HepG2 (cell line): ENCODE measurements around the gene IBA57. TPM values are rescaled to one million over a fixed set of nuclear protein-coding genes. Genes with fewer than 3 reads are reported as not detected.

Experiments
- ATAC-seq: fragments of 200-7000 bp; cut with Tn5 transposase; 3 replicates; pipeline ENCODE4 v1.9.1; 2020; ENCODE audit warnings: mild to moderate bottlenecking, moderate library complexity
- BruUV-seq: library from RNA; stranded (reverse); fragments of 400-500 nt; replicated peaks from 2 replicates; lab custom pipeline; 2021; lab: Mats Ljungman, UMichigan
- CTCF ChIA-PET: fragments of 300-600 bp; formaldehyde crosslinking; extraction: SDS; loops from one replicate; lab custom pipeline; 2021; ENCODE audit warnings: low total read pairs, inconsistent platforms, low intra/inter-chr PET ratio; lab: Yijun Ruan, JAX
- POLR2A ChIA-PET: fragments of 350-600 bp; sonication (Branson Sonifier 250); formaldehyde crosslinking; loops from one replicate; lab custom pipeline; 2020; ENCODE audit warnings: antibody characterized with exemption, inconsistent platforms; lab: Yijun Ruan, JAX
- DNase-seq: peaks from one replicate; pipeline ENCODE4 v3.0.0-alpha.2; 2015; ENCODE audit warnings: low spot score
- FAIRE-seq: peaks from 3 replicates; lab custom pipeline; 2011; peaks lifted over from hg19 to GRCh38; lab: Jason Lieb, UNC
- H2AFZ ChIP-seq: one replicate; pipeline ENCODE4 v1.6.1; 2011; ENCODE audit warnings: low read length, inconsistent platforms
- H3K27ac ChIP-seq: fragments of 300-600 bp; 3 replicates; pipeline ENCODE4 v1.8.0; 2011; ENCODE audit warnings: mixed run types, mild to moderate bottlenecking, mixed read lengths, low read length, inconsistent platforms; ENCODE audit not compliant: insufficient read depth; ENCODE audit errors: extremely low read length
- H3K27me3 ChIP-seq, 2 experiments: fragments of 200-600 bp in 1 of 2; 2 replicates in 1 of 2; 3 replicates in 1 of 2; pipeline versions ENCODE4 v1.6.0 to v1.8.0; 2011; ENCODE audit warnings: low read length in 2 of 2, mild to moderate bottlenecking in 2 of 2, moderate library complexity in 2 of 2, inconsistent platforms in 1 of 2; ENCODE audit not compliant: insufficient read depth in 2 of 2, control insufficient read depth in 1 of 2
- H3K36me3 ChIP-seq, 2 experiments: fragments of 200-600 bp in 1 of 2; replicated peaks in 1 of 2; 2 replicates in 1 of 2; 3 replicates in 1 of 2; pipeline versions ENCODE4 v1.5.1 to v1.8.0; 2011; ENCODE audit warnings: low read length in 2 of 2, inconsistent platforms in 1 of 2; ENCODE audit not compliant: insufficient read depth in 2 of 2, control insufficient read depth in 1 of 2
- H3K4me1 ChIP-seq: 2 replicates; pipeline ENCODE4 v1.5.1; 2012; ENCODE audit warnings: low read length, inconsistent platforms; ENCODE audit not compliant: insufficient read depth
- H3K4me2 ChIP-seq: 2 replicates; pipeline ENCODE4 v1.6.0; 2011; ENCODE audit warnings: low read depth, low read length, inconsistent platforms
- H3K4me3 ChIP-seq, 3 experiments: fragments of 200-600 bp in 1 of 3; sonication (generic), shearing (Covaris generic) in 1 of 3; replicated peaks in 1 of 3; 2 replicates each; pipeline ENCODE4 v1.5.1; 2011 to 2016; ENCODE audit warnings: low read length in 3 of 3, inconsistent platforms in 2 of 3, low read depth in 2 of 3, mild to moderate bottlenecking in 2 of 3, control low read depth in 1 of 3, mixed read lengths in 1 of 3; ENCODE audit not compliant: insufficient read depth in 1 of 3
- H3K79me2 ChIP-seq: one replicate; pipeline ENCODE4 v1.6.1; 2011; ENCODE audit warnings: low read length, inconsistent platforms; ENCODE audit not compliant: insufficient read depth
- H3K9ac ChIP-seq: 2 replicates; pipeline ENCODE4 v1.6.0; 2011; ENCODE audit warnings: mild to moderate bottlenecking, low read depth, low read length, inconsistent platforms; ENCODE audit not compliant: insufficient read depth
- H3K9me3 ChIP-seq: 2 replicates; pipeline ENCODE4 v1.5.1; 2012; ENCODE audit warnings: mild to moderate bottlenecking, low read length
- H4K20me1 ChIP-seq: 2 replicates; pipeline ENCODE4 v1.6.0; 2011; ENCODE audit warnings: inconsistent platforms, mild to moderate bottlenecking, low read length, moderate library complexity; ENCODE audit not compliant: insufficient read depth
- ARID5B ChIP-seq: IDR thresholded peaks from 2 replicates; pipeline ENCODE4 v1.4.0; 2020; ENCODE audit warnings: mild to moderate bottlenecking, missing genetic modification reagents
- ARNT ChIP-seq: fragments of 450-650 bp; IDR thresholded peaks from 2 replicates; pipeline ENCODE4 v1.6.1; 2017
- BCL6 ChIP-seq: IDR thresholded peaks from 2 replicates; pipeline ENCODE4 v1.6.1; 2016; ENCODE audit warnings: missing genetic modification reagents, missing compliant biosample characterization
- ELF4 ChIP-seq: sonication (generic); formaldehyde crosslinking; IDR thresholded peaks from 2 replicates; pipeline ENCODE4 v1.5.0; 2020; ENCODE audit warnings: missing genetic modification reagents, mild to moderate bottlenecking, moderate library complexity, borderline replicate concordance
- HBP1 ChIP-seq: IDR thresholded peaks from 2 replicates; pipeline ENCODE4 v1.6.1; 2016; ENCODE audit warnings: low read depth, control low read depth
- HMGA1 ChIP-seq: sonication (generic); formaldehyde crosslinking; conservative IDR thresholded peaks from 2 replicates; pipeline ENCODE4 v1.4.0; 2020; ENCODE audit warnings: missing genetic modification reagents
- IKZF1 ChIP-seq: fragments of 450-650 bp; IDR thresholded peaks from 2 replicates; pipeline ENCODE4 v1.7.1; 2016
- MEIS1 ChIP-seq: sonication (generic); formaldehyde crosslinking; IDR thresholded peaks from 2 replicates; pipeline ENCODE4 v1.9.0; 2021; ENCODE audit warnings: mild to moderate bottlenecking, missing genetic modification reagents, moderate library complexity, borderline replicate concordance
- MTF1 ChIP-seq: sonication (generic); formaldehyde crosslinking; IDR thresholded peaks from 2 replicates; pipeline ENCODE4 v1.5.0; 2020; ENCODE audit warnings: missing genetic modification reagents
- MXD1 ChIP-seq: sonication (generic); formaldehyde crosslinking; IDR thresholded peaks from 2 replicates; pipeline ENCODE4 v1.4.0; 2020; ENCODE audit warnings: mild to moderate bottlenecking, missing genetic modification reagents
- PITX1 ChIP-seq: sonication (generic); formaldehyde crosslinking; IDR thresholded peaks from 2 replicates; pipeline ENCODE4 v1.5.1; 2020; ENCODE audit warnings: mild to moderate bottlenecking, missing genetic modification reagents
- RCOR2 ChIP-seq: IDR thresholded peaks from 2 replicates; pipeline ENCODE4 v1.6.1; 2016; ENCODE audit warnings: missing biosample characterization, missing genetic modification reagents
- SIN3A ChIP-seq: IDR thresholded peaks from 2 replicates; pipeline ENCODE4 v1.6.1; 2011; ENCODE audit warnings: low read depth, mild to moderate bottlenecking, control low read depth, low read length, borderline replicate concordance
- SMAD1 ChIP-seq: sonication (generic); formaldehyde crosslinking; IDR thresholded peaks from 2 replicates; pipeline ENCODE4 v1.4.0; 2020; ENCODE audit warnings: missing genetic modification reagents, low read depth, mild to moderate bottlenecking, borderline replicate concordance
- SMARCE1 ChIP-seq: fragments of 450-650 bp; IDR thresholded peaks from 2 replicates; pipeline ENCODE4 v1.6.1; 2017; ENCODE audit warnings: borderline replicate concordance
- TBP ChIP-seq: sonication (generic); formaldehyde crosslinking; IDR thresholded peaks from 2 replicates; pipeline ENCODE4 v1.5.0; 2020; ENCODE audit warnings: missing genetic modification reagents
- TBX3 ChIP-seq: fragments of 450-650 bp; IDR thresholded peaks from 2 replicates; pipeline ENCODE4 v1.6.1; 2017; ENCODE audit warnings: antibody characterized with exemption, mild to moderate bottlenecking, inconsistent platforms, borderline replicate concordance
- ZNF556 ChIP-seq: sonication (generic); formaldehyde crosslinking; IDR thresholded peaks from 2 replicates; pipeline ENCODE4 v1.4.0; 2020; ENCODE audit warnings: mild to moderate bottlenecking, missing genetic modification reagents, borderline replicate concordance
- ZNF557 ChIP-seq: sonication (generic); formaldehyde crosslinking; IDR thresholded peaks from 2 replicates; pipeline ENCODE4 v1.4.0; 2020; ENCODE audit warnings: missing genetic modification reagents
- ZNF605 ChIP-seq: sonication (generic); formaldehyde crosslinking; IDR thresholded peaks from 2 replicates; pipeline ENCODE4 v1.8.0; 2022; ENCODE audit warnings: mild to moderate bottlenecking, missing genetic modification reagents
- WGBS: methylation state at CpG from one replicate; pipeline ENCODE4 v1.1.6; 2017; ENCODE audit warnings: low lambda C conversion rate; 5-methylcytosine and 5-hydroxymethylcytosine counted together
- in situ Hi-C: cut with HindIII; loops from 2 replicates; pipeline ENCODE4 v1.10.0; 2017; ENCODE audit warnings: low pct_unique_long_range_greater_than_20kb; ENCODE audit not compliant: extremely low pct_ligation_motif_present
- intact Hi-C: fragments of 100-400 bp; cut with micrococcal nuclease; formaldehyde crosslinking; loops from one replicate; pipeline ENCODE4 v1.10.0; 2022; ENCODE audit not compliant: unreplicated experiment
- polyA plus RNA-seq, 8 experiments: library from polyadenylated mRNA; depleted of rRNA in 3 of 8; stranded (reverse) in 7 of 8; unstranded in 1 of 8; fragments of >200 nt; fragmentation: Illumina TruSeq in 4 of 8; extraction: Trizol in 4 of 8; gene quantifications; 2 replicates each; pipeline versions ENCODE4 v1.2.1 to v1.2.3, GENCODE V29; 2011 to 2016; ENCODE audit warnings: low read depth in 4 of 8, missing spikeins in 1 of 8, mixed read lengths in 1 of 8; ENCODE audit not compliant: insufficient read depth in 1 of 8
- total RNA-seq, 5 experiments: library from RNA; depleted of rRNA; stranded (reverse); fragments of >200 nt; fragmentation: Illumina TruSeq; extraction: Trizol; gene quantifications; 2 replicates each; pipeline ENCODE4 v1.2.3, GENCODE V29; 2016; ENCODE audit warnings: low read depth in 1 of 5

Gene IBA57
- total and polyA plus RNA-seq, 2 of the 13 experiments (the other 11 are each of a cell fraction or from before 2014, with no cell fraction given) = 2.3 to 10.2 TPM

GRCh38 chr1:228226956-228227791 lies 61.6 kb downstream of the IBA57 start:
- no peaks in the 10 kb centered on the region for H3K79me2 ChIP-seq
- TF ChIP-seq ARNT = no peak
- TF ChIP-seq RCOR2 = no peak
- TF ChIP-seq MTF1 = no peak
- TF ChIP-seq PITX1 (CRISPR knock-in tag) = no peak
- no peak for TF ChIP-seq TBP (CRISPR knock-in tag)
- no peak for TF ChIP-seq ZNF605 (CRISPR knock-in tag)
- TF ChIP-seq TBX3 = 0 out of 2 replicates have a peak, but pooled peaks have one; percentile 17
- TF ChIP-seq SMARCE1 = no peak
- TF ChIP-seq IKZF1 = no peak
- no peak for TF ChIP-seq MXD1 (CRISPR knock-in tag)
- TF ChIP-seq HMGA1 (CRISPR knock-in tag) = no peak
- TF ChIP-seq SMAD1 (CRISPR knock-in tag) = no peak
- no peak for TF ChIP-seq MEIS1 (CRISPR knock-in tag)
- no peak for TF ChIP-seq BCL6 (CRISPR knock-in tag)
- peak; percentile 33; the same call in 1 of the 2 replicates for TF ChIP-seq ARID5B (CRISPR knock-in tag)
- TF ChIP-seq ZNF557 (CRISPR knock-in tag) = no peak
- TF ChIP-seq ZNF556 (CRISPR knock-in tag) = no peak
- no peak for TF ChIP-seq SIN3A
- no peak for TF ChIP-seq ELF4
- TF ChIP-seq HBP1 (CRISPR knock-in tag) = no peak

More at GRCh38 chr1:228226956-228227791, 61.6 kb downstream of the IBA57 start:
- ATAC-seq (peak; percentile 94), FAIRE-seq (peak; percentile 44), DNase-seq (peak; percentile 48)
- H3K27me3 ChIP-seq = no peaks in the 10 kb centered on the region; a peak in 1 of 5 replicates
- no peaks in the 10 kb centered on the region for H3K9me3 ChIP-seq
- H2AFZ ChIP-seq = no peak overlapping the region
- in situ Hi-C loops = no loop called here
- no peaks in the 10 kb centered on the region for H4K20me1 ChIP-seq
- peaks cover 29% of the 10 kb centered on the region for H3K4me1 ChIP-seq
- intact Hi-C loops = loop anchor here (5.0 kb wide), 1 partner anchor 290 kb away; no protein-coding TSS in a partner anchor
- ChIA-PET CTCF (interaction anchor here (0.8 to 2.4 kb wide), 2 partner anchors 10 to 288 kb away, joined by 3 to 6 read pairs; no protein-coding TSS in a partner anchor), POLR2A (no interaction called here)
- peak overlapping the region; percentile 96 for H3K4me2 ChIP-seq
- WGBS = 0% methylated on average over 3 of the region's 10 CpGs
- BruUV-seq = no TSS peak
- H3K4me3 ChIP-seq = peak overlapping the region in 2 of 3 experiments; percentile 24 to 53; a peak in 3 of 6 replicates
- H3K36me3 ChIP-seq = no peaks in the 10 kb centered on the region
- H3K9ac ChIP-seq = peak overlapping the region; percentile 28; the same call in 1 of the 2 replicates
- H3K27ac ChIP-seq = no peak overlapping the region
